Fibroblast of lung (primary cell): ENCODE data around the gene RALY.

ENCODE experiments used
- CTCF ChIP-seq, 2 donors: IDR thresholded peaks in 1 of 2; conservative IDR thresholded peaks in 1 of 2; 1 replicate in 1 of 2; 2 replicates in 1 of 2; pipeline ENCODE4 v1.5.1; 2011 to 2012; ENCODE audit warnings: low read length in 2 of 2, control low read depth in 1 of 2, inconsistent platforms in 1 of 2, low read depth in 1 of 2, mild to moderate bottlenecking in 1 of 2
- EZH2 ChIP-seq: IDR thresholded peaks from 2 replicates; pipeline ENCODE4 v1.5.1; 2012; ENCODE audit warnings: low read length, control low read depth, mild to moderate bottlenecking; ENCODE audit errors: missing control alignments

- TF ChIP-seq CTCF (conservative IDR thresholded peaks at IDR 0.05 in 1 of 2, IDR thresholded peaks at IDR 0.05 in 1 of 2; ENCODE audit: low read depth in 1 of 2, low read length in 2 of 2) (no peak), EZH2 (no peak)
Measured at GRCh38 chr20:34043025-34043424, 49.3 kb downstream of the RALY start.
